Ovary (tissue), 3 donors: ENCODE data around the gene GTPBP3.

Experiments used
- CTCF ChIP-seq, 3 donors: fragments of 450-650 bp in 2 of 3; fragments of 200-600 bp in 1 of 3; IDR thresholded peaks; one replicate each; pipeline versions ENCODE4 v1.5.1 to v1.8.0; 2016 to 2022; ENCODE audit warnings: antibody characterized with exemption in 3 of 3, mild to moderate bottlenecking in 1 of 3
- EP300 ChIP-seq: sonication (generic); formaldehyde crosslinking; IDR thresholded peaks from one replicate; pipeline ENCODE4 v1.6.1; 2017; ENCODE audit warnings: antibody characterized with exemption
- donor health status: DM: no; HTN: no; CAD: no.

GRCh38 chr19:17307876-17308377, 29.4 kb upstream of the GTPBP3 start:
- TF ChIP-seq EP300 (no peak), CTCF (IDR thresholded peaks at IDR 0.05) (no peak)
